Sigmoid colon (tissue), 4 donors: ENCODE measurements around the gene CDC40.

Source experiments
- CTCF ChIP-seq, 4 experiments: fragments of 450-650 bp in 3 of 4; fragments of 200-600 bp in 1 of 4; IDR thresholded peaks; one replicate each; pipeline ENCODE4 v1.5.1; 2016 to 2019; ENCODE audit warnings: antibody characterized with exemption in 4 of 4, mild to moderate bottlenecking in 3 of 4, moderate library complexity in 2 of 4
- EP300 ChIP-seq, 4 donors: sonication (generic); formaldehyde crosslinking; IDR thresholded peaks; one replicate each; pipeline ENCODE4 v1.6.1; 2017; ENCODE audit warnings: antibody characterized with exemption in 4 of 4
- POLR2A ChIP-seq, 2 donors: fragments of 450-650 bp; IDR thresholded peaks; one replicate each; pipeline ENCODE4 v1.6.1; 2016; ENCODE audit warnings: antibody characterized with exemption in 2 of 2, mild to moderate bottlenecking in 2 of 2, moderate library complexity in 2 of 2
- POLR2AphosphoS5 ChIP-seq, 4 donors: sonication (generic); formaldehyde crosslinking; IDR thresholded peaks; one replicate each; pipeline ENCODE4 v1.6.1; 2017; ENCODE audit warnings: antibody characterized with exemption in 4 of 4

DNA sequence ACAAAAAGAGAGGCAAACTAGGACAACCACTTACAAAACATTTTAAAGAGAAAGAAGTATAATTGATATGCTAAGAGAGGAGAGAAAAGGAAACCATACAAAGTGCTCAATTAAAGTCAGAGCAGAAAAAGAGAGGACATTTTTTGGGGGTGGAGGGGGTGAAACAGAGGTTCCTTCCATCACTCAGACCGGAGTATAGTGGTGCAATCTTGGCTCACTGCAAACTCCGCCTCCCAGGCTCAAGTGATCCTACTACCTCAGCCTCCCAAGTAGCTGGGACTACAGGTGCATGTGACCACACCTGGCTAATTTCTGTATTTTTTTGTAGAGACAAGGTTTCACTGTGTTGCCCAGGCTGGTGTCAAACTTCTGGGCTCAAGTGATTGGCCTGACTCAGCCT, 10.1 kb upstream of the CDC40 start:
- no peak for TF ChIP-seq EP300 (IDR thresholded peaks at IDR 0.05)
- no peak for TF ChIP-seq CTCF (IDR thresholded peaks at IDR 0.05)
- no peak for TF ChIP-seq POLR2AphosphoS5 (IDR thresholded peaks at IDR 0.05)
- no peak for TF ChIP-seq POLR2A (IDR thresholded peaks at IDR 0.05)
